ENCODE results near the gene IGSF21.

The IGSF21 gene

GRCh38 chr1:18307329-18307898, 199.8 kb downstream of the IGSF21 start:
- DNase-seq: no peak

GRCh38 chr1:18309552-18310155, 202.1 kb downstream of the IGSF21 start:
- DNase-seq: no peak

- no peak for DNase-seq
These were observed 205.4 kb downstream of the IGSF21 start for GRCh38 chr1:18312961-18313360.

GRCh38 chr1:18313523-18313922, 205.9 kb downstream of the IGSF21 start:
- DNase-seq: no peak

- no peak for DNase-seq
These were observed 206.8 kb downstream of the IGSF21 start for GRCh38 chr1:18314399-18314798.

GRCh38 chr1:18315449-18315848, 207.9 kb downstream of the IGSF21 start:
- no peak for DNase-seq

GRCh38 chr1:18316764-18317163, 209.2 kb downstream of the IGSF21 start:
- DNase-seq: no peak

GRCh38 chr1:18319099-18319498, 211.5 kb downstream of the IGSF21 start:
- no peak for DNase-seq

GRCh38 chr1:18320051-18320450, 212.5 kb downstream of the IGSF21 start:
- DNase-seq: no peak

GRCh38 chr1:18322368-18323032, 214.9 kb downstream of the IGSF21 start:
- DNase-seq: peak in 2 of 3 donors; percentile 1 to 12

GRCh38 chr1:18323259-18323658, 215.7 kb downstream of the IGSF21 start:
- DNase-seq: no peak

- peak in 1 of 3 donors; percentile 2 for DNase-seq
These were observed 216.6 kb downstream of the IGSF21 start for GRCh38 chr1:18324246-18324645.

- no peak for DNase-seq
These were observed 217.5 kb downstream of the IGSF21 start for GRCh38 chr1:18325136-18325535.

- DNase-seq: no peak
These were observed 218.8 kb downstream of the IGSF21 start for GRCh38 chr1:18326211-18326897.

GRCh38 chr1:18327650-18328049, 220.1 kb downstream of the IGSF21 start:
- no peak for DNase-seq

- DNase-seq: no peak
These were observed 221.2 kb downstream of the IGSF21 start for GRCh38 chr1:18328803-18329202.

GRCh38 chr1:18329469-18330253, 222.1 kb downstream of the IGSF21 start:
- no peak for DNase-seq

- DNase-seq: no peak
These were observed 225.0 kb downstream of the IGSF21 start for GRCh38 chr1:18332576-18332975.

GRCh38 chr1:18333220-18333619, 225.6 kb downstream of the IGSF21 start:
- no peak for DNase-seq

- peak; percentile 22 to 63 (median 32) for DNase-seq
These were observed 229.2 kb downstream of the IGSF21 start for GRCh38 chr1:18336801-18337200.

GRCh38 chr1:18337757-18338156, 230.2 kb downstream of the IGSF21 start:
- no peak for DNase-seq

GRCh38 chr1:18339161-18339560, 231.6 kb downstream of the IGSF21 start:
- no peak for DNase-seq

GRCh38 chr1:18340158-18340764, 232.7 kb downstream of the IGSF21 start:
- no peak for DNase-seq

Measured in suppressor macrophage treated with lipopolysaccharide for 1 hour (primary cell).